ENCODE results near the gene CCR5. TPM values are rescaled to one million over a fixed set of nuclear protein-coding genes. Genes with fewer than 3 reads are reported as not detected.

Gene CCR5
- not detected for polyA plus RNA-seq (2012; ENCODE audit: insufficient read length, low read depth)

DNA sequence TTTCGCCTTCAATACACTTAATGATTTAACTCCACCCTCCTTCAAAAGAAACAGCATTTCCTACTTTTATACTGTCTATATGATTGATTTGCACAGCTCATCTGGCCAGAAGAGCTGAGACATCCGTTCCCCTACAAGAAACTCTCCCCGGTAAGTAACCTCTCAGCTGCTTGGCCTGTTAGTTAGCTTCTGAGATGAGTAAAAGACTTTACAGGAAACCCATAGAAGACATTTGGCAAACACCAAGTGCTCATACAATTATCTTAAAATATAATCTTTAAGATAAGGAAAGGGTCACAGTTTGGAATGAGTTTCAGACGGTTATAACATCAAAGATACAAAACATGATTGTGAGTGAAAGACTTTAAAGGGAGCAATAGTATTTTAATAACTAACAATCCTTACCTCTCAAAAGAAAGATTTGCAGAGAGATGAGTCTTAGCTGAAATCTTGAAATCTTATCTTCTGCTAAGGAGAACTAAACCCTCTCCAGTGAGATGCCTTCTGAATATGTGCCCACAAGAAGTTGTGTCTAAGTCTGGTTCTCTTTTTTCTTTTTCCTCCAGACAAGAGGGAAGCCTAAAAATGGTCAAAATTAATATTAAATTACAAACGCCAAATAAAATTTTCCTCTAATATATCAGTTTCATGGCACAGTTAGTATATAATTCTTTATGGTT is at the start of gene CCR5:
Gene CCR5 (plus strand): TSS at position 108 of the 680 bp plus-strand sequence. CDS start 1,957 bp downstream, outside the sequence.
- TF ChIP-seq REST (IDR thresholded peaks at IDR 0.05; ENCODE audit: insufficient read depth in 1 of 2, low read depth in 2 of 2, low read length in 2 of 2) (no peak), POLR2AphosphoS5 (IDR thresholded peaks at IDR 0.05; ENCODE audit: low read depth, low read length) (no peak), TAF1 (IDR thresholded peaks at IDR 0.05; ENCODE audit: borderline replicate concordance, insufficient read depth, low read length) (no peak), SIN3A (IDR thresholded peaks at IDR 0.05; ENCODE audit: borderline replicate concordance, insufficient read depth, low read length) (no peak), FOXP2 (optimal IDR thresholded peaks at IDR 0.05; ENCODE audit: borderline replicate concordance, extremely low read depth, extremely low read length, insufficient read depth) (no peak)

DNA sequence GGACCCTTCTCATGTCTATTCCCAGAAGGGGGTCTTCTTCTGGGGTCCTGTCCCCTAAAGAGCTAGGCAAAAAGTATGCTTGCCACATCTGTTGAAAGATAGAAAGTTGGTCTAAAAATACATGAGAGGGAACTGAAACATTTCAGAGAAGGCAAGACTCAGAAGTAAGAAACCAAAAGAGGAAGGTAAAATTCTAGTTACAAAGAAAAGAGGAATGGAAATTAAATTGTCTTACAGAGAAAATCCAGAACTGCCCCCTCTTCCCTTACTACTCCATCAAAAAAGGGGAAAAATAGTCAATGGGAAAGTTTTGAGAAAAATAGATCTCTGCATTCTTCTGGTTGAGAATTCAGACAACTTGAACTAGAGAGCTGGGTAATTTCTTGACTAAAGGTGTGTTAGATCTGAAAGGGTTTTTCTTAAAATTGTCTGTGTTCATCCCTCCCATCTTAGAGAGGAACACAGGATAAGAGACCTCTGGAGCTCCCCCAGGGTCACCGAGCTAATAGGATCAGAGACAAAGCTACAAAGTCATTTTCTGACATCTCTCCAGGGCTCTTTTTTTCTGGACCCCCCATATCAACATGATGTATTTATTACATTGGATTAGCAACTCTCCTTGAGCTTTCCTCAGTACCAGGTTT is 49.2 kb upstream of the CCR5 start:
- TF ChIP-seq TAF1 (IDR thresholded peaks at IDR 0.05; ENCODE audit: borderline replicate concordance, insufficient read depth, low read length), result no peak
- TF ChIP-seq FOXP2 (optimal IDR thresholded peaks at IDR 0.05; ENCODE audit: borderline replicate concordance, extremely low read depth, extremely low read length, insufficient read depth), result no peak
- TF ChIP-seq REST (IDR thresholded peaks at IDR 0.05; ENCODE audit: insufficient read depth in 1 of 2, low read depth in 2 of 2, low read length in 2 of 2), result no peak
- no peak for TF ChIP-seq SIN3A (IDR thresholded peaks at IDR 0.05; ENCODE audit: borderline replicate concordance, insufficient read depth, low read length)
- TF ChIP-seq POLR2AphosphoS5 (IDR thresholded peaks at IDR 0.05; ENCODE audit: low read depth, low read length), result no peak

DNA sequence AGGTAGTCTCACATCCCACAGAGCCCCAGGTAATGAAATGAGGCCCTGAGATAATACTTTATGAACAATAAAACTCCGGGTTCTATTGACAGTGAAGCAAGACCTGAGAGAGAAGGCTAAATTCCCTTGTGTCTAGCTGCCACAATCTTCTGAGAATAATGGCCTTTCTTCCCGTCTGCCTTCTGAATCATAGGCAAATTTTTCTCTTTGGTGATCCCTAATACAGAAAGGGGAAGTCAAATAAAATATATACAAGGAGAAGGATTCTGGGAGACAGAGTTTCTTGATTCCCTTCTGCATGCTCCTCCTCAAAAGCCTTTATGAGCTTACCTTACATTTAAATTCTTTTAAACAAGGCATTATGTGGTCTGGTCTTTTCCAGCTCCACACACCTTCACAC is 46.7 kb upstream of the CCR5 start:
- no peak for TF ChIP-seq POLR2AphosphoS5 (IDR thresholded peaks at IDR 0.05; ENCODE audit: low read depth, low read length)
- no peak for TF ChIP-seq REST (IDR thresholded peaks at IDR 0.05; ENCODE audit: insufficient read depth in 1 of 2, low read depth in 2 of 2, low read length in 2 of 2)
- no peak for TF ChIP-seq FOXP2 (optimal IDR thresholded peaks at IDR 0.05; ENCODE audit: borderline replicate concordance, extremely low read depth, extremely low read length, insufficient read depth)
- no peak for TF ChIP-seq TAF1 (IDR thresholded peaks at IDR 0.05; ENCODE audit: borderline replicate concordance, insufficient read depth, low read length)
- TF ChIP-seq SIN3A (IDR thresholded peaks at IDR 0.05; ENCODE audit: borderline replicate concordance, insufficient read depth, low read length), result no peak

DNA sequence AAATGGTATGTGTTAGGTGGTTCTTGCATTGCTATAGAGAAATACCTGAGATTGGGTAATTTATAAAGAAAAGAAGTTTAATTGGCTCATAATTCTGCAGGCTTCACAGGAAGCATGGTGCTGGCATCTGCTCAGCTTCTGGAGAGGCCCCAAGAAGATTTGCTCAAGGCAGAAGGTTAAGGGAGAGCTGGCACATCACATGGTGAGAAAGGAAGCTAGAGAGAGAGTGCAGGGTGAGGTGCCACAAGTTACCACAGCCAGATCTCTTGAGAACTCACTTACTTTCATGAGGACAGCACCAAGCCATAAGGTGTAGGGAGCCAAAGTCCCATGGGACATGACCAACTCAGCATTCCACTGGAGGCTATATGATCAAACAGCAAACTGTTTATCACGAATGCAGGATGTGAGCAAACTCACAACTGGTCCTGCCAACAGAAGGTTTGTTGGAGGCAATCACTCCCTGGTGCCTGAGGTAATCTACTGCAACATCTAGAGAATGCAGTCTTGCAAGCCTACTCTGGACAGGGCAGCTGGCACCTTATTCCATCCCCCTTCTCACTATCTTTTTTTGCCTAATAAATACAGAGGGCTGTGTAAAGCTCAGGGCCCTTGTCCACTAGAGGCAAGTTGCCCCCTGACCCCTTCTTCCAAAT is 45.0 kb upstream of the CCR5 start:
- TF ChIP-seq FOXP2 (optimal IDR thresholded peaks at IDR 0.05; ENCODE audit: borderline replicate concordance, extremely low read depth, extremely low read length, insufficient read depth) (no peak), TAF1 (IDR thresholded peaks at IDR 0.05; ENCODE audit: borderline replicate concordance, insufficient read depth, low read length) (no peak), SIN3A (IDR thresholded peaks at IDR 0.05; ENCODE audit: borderline replicate concordance, insufficient read depth, low read length) (no peak), REST (IDR thresholded peaks at IDR 0.05; ENCODE audit: insufficient read depth in 1 of 2, low read depth in 2 of 2, low read length in 2 of 2) (no peak), POLR2AphosphoS5 (IDR thresholded peaks at IDR 0.05; ENCODE audit: low read depth, low read length) (no peak)
